Transverse colon (tissue), 4 donors: Measurements from ENCODE around the gene PLEKHG4B. TPM values are rescaled to one million over a fixed set of nuclear protein-coding genes. Genes with fewer than 3 reads are reported as not detected.

Experiments
- DNase-seq: peaks from one replicate; pipeline ENCODE4 v3.0.0-alpha.2; 2019
- H3K27ac ChIP-seq, 4 donors: fragments of 200-600 bp; sonication (generic); 2 replicates each; pipeline ENCODE4 v1.5.1; 2016 to 2018; ENCODE audit warnings: inconsistent platforms in 4 of 4
- H3K27me3 ChIP-seq: fragments of 200-600 bp; sonication (generic); 2 replicates; pipeline ENCODE4 v1.5.1; 2017; ENCODE audit warnings: inconsistent platforms
- H3K36me3 ChIP-seq, 4 donors: fragments of 200-600 bp; sonication (generic); 2 replicates each; pipeline ENCODE4 v1.5.1; 2017 to 2019; ENCODE audit warnings: inconsistent platforms in 4 of 4
- H3K4me1 ChIP-seq, 4 donors: fragments of 200-600 bp; sonication (generic); 2 replicates each; pipeline ENCODE4 v1.5.1; 2017 to 2020; ENCODE audit warnings: inconsistent platforms in 4 of 4
- H3K4me3 ChIP-seq, 4 donors: fragments of 200-600 bp; sonication (generic); 1 replicate in 1 of 4; 2 replicates in 3 of 4; pipeline versions ENCODE4 v1.5.1 to v1.6.1; 2017 to 2019; ENCODE audit warnings: inconsistent platforms in 4 of 4
- H3K9me3 ChIP-seq, 2 donors: fragments of 200-600 bp; sonication (generic); 2 replicates each; pipeline ENCODE4 v1.5.1; 2017 to 2019; ENCODE audit warnings: inconsistent platforms in 2 of 2
- EP300 ChIP-seq: sonication (generic); formaldehyde crosslinking; IDR thresholded peaks from one replicate; pipeline ENCODE4 v1.6.1; 2017; ENCODE audit warnings: antibody characterized with exemption, low read depth
- POLR2A ChIP-seq: fragments of 450-650 bp; IDR thresholded peaks from one replicate; pipeline ENCODE4 v1.6.1; 2016; ENCODE audit warnings: antibody characterized with exemption, mild to moderate bottlenecking, moderate library complexity
- POLR2AphosphoS5 ChIP-seq, 3 donors: sonication (generic); formaldehyde crosslinking; IDR thresholded peaks; one replicate each; pipeline ENCODE4 v1.6.1; 2016; ENCODE audit warnings: antibody characterized with exemption in 3 of 3
- WGBS, 2 donors: methylation state at CpG; one replicate each; pipeline ENCODE4 v1.1.5; 2018; ENCODE audit warnings: low coverage in 1 of 2; 5-methylcytosine and 5-hydroxymethylcytosine counted together
- in situ Hi-C, 4 donors: fragments of 200-750 bp; cut with MboI; loops; one replicate each; pipeline versions ENCODE4 v1.15.0 to v1.15.1; 2017; ENCODE audit warnings: low sequenced_read_pairs in 3 of 4, low pct_ligation_motif_present in 1 of 4, low pct_unique_long_range_greater_than_20kb in 1 of 4
- intact Hi-C: fragments of 100-400 bp; cut with DNase I; formaldehyde crosslinking; loops from one replicate; pipeline ENCODE4 v1.15.1; 2023; ENCODE audit warnings: low total_unique reads
- total RNA-seq, 4 donors: library from RNA; depleted of rRNA; stranded (reverse); fragments of >200 nt; gene quantifications; one replicate each; pipeline ENCODE4 v1.1.0, GENCODE V29; 2016
- TF ChIP-seq, protein P1 (sequence below), 5 experiments: fragments of 200-600 bp in 3 of 5; fragments of 450-650 bp in 2 of 5; sonication (generic) in 3 of 5; IDR thresholded peaks; 1 replicate in 2 of 5; 2 replicates in 3 of 5; pipeline ENCODE4 v1.5.1; 2016 to 2017; ENCODE audit warnings: antibody characterized with exemption in 5 of 5, inconsistent platforms in 3 of 5, mild to moderate bottlenecking in 2 of 5, moderate library complexity in 1 of 5

PLEKHG4B gene
- total RNA-seq, 4 donors from 2014 or later, result under 0.01 to 0.40 (median under 0.01) TPM; not detected in 1

DNA sequence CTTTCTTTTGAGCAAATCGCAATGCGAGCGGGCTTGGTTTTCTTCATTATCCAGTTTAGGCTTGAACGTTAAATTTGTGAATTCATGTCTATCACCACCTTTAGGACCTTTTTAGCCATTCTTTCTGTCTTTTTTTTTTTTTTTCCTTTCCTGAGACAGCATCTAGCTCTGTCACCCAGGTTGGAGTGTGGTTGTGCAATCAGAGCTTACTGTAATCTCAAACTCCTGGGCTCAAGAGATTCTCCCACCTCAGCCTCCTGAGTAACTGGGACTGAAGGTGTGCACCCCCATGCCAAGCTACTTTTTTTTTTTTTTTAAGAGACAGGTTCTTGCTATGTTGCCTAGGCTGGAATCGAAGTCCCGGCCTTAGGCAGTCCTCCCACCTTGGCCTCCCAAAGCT is 60.1 kb downstream of the PLEKHG4B start:
- peaks cover 14 to 16% of the 10 kb centered on the region in 2 donors for H3K9me3 ChIP-seq
- TF ChIP-seq, protein P1, sequence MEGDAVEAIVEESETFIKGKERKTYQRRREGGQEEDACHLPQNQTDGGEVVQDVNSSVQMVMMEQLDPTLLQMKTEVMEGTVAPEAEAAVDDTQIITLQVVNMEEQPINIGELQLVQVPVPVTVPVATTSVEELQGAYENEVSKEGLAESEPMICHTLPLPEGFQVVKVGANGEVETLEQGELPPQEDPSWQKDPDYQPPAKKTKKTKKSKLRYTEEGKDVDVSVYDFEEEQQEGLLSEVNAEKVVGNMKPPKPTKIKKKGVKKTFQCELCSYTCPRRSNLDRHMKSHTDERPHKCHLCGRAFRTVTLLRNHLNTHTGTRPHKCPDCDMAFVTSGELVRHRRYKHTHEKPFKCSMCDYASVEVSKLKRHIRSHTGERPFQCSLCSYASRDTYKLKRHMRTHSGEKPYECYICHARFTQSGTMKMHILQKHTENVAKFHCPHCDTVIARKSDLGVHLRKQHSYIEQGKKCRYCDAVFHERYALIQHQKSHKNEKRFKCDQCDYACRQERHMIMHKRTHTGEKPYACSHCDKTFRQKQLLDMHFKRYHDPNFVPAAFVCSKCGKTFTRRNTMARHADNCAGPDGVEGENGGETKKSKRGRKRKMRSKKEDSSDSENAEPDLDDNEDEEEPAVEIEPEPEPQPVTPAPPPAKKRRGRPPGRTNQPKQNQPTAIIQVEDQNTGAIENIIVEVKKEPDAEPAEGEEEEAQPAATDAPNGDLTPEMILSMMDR (IDR thresholded peaks at IDR 0.05), result no peak
- TF ChIP-seq POLR2A, result no peak
- TF ChIP-seq EP300, result no peak
- no peak for TF ChIP-seq POLR2AphosphoS5 (IDR thresholded peaks at IDR 0.05)
- no peak overlapping the region for H3K27ac ChIP-seq
- H3K4me1 ChIP-seq, result no peaks in the 10 kb centered on the region
- in situ Hi-C loops (no loop called here), intact Hi-C loops (no loop called here)
- WGBS, 2 donors, result 88 to 93% methylated on average over 6 of the region's 6 CpGs
- no peaks in the 10 kb centered on the region for H3K36me3 ChIP-seq
- H3K4me3 ChIP-seq, result no peak overlapping the region
- DNase-seq, result no peak
- H3K27me3 ChIP-seq, result no peaks in the 10 kb centered on the region

GRCh38 chr5:153256-153655 is 61.3 kb downstream of the PLEKHG4B start:
- no peak for DNase-seq
- 45 to 73% methylated on average over 5 to 8 of the region's 8 CpGs for WGBS, 2 donors
- no peaks in the 10 kb centered on the region for H3K36me3 ChIP-seq
- intact Hi-C loops, result no loop called here
- no peak overlapping the region for H3K27ac ChIP-seq
- TF ChIP-seq, protein P1 (IDR thresholded peaks at IDR 0.05), result no peak
- TF ChIP-seq EP300, result no peak
- in situ Hi-C loops, result no loop called here
- no peaks in the 10 kb centered on the region for H3K27me3 ChIP-seq
- no peak overlapping the region for H3K4me3 ChIP-seq
- H3K9me3 ChIP-seq, result peaks cover 4 to 5% of the 10 kb centered on the region in 2 donors
- H3K4me1 ChIP-seq, result no peaks in the 10 kb centered on the region

DNA sequence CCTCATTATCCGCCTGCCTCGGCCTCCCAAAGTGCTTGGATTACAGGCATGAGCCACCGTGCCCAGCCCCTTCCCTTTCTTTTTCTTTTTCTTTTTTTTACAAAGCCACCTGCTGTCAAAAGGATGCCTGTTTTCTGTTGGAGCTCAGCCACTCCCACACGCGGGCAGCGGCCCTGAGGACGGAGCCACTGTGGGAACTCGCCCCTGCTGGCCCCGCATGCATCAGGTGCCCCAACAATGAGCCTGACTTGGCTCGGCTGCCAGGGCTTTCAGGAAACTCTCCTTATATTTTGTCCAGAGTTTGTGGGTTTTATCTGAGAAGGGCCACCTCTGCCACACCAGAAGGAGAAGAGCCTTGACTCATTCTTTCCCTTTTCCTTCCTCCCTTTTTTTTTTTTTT is 62.3 kb downstream of the PLEKHG4B start:
- TF ChIP-seq POLR2AphosphoS5 (IDR thresholded peaks at IDR 0.05), result no peak
- intact Hi-C loops (no loop called here), in situ Hi-C loops (no loop called here)
- no peaks in the 10 kb centered on the region for H3K27me3 ChIP-seq
- 40 to 69% methylated on average over 5 to 10 of the region's 10 CpGs for WGBS, 2 donors
- DNase-seq, result no peak
- no peaks in the 10 kb centered on the region for H3K9me3 ChIP-seq
- H3K4me1 ChIP-seq, result no peaks in the 10 kb centered on the region
- no peak overlapping the region for H3K4me3 ChIP-seq
- no peak overlapping the region for H3K27ac ChIP-seq
- no peaks in the 10 kb centered on the region for H3K36me3 ChIP-seq

GRCh38 chr5:154826-155225 is 62.9 kb downstream of the PLEKHG4B start:
- in situ Hi-C loops, result no loop called here
- no peaks in the 10 kb centered on the region for H3K4me1 ChIP-seq

More at GRCh38 chr5:154826-155225, 62.9 kb downstream of the PLEKHG4B start:
- Histone ChIP-seq H3K9me3 (no peaks in the 10 kb centered on the region), H3K27me3 (no peaks in the 10 kb centered on the region), H3K36me3 (no peaks in the 10 kb centered on the region), H3K4me3 (no peak overlapping the region), H3K27ac (no peak overlapping the region)
- 90 to 100% methylated on average over 1 to 18 of the region's 18 CpGs for WGBS, 2 donors
- DNase-seq, result no peak
- intact Hi-C loops, result no loop called here
- TF ChIP-seq POLR2AphosphoS5 (IDR thresholded peaks at IDR 0.05) (no peak), POLR2A (no peak), EP300 (no peak)
- TF ChIP-seq, protein P1 (IDR thresholded peaks at IDR 0.05), result no peak
